SK-N-SH (cell line): ENCODE measurements around the gene ERC2.

Experiments used
- CTCF ChIP-seq: fragments of 200-600 bp; sonication (generic); IDR thresholded peaks from 2 replicates; pipeline ENCODE4 v1.6.1; 2017; ENCODE audit warnings: antibody characterized with exemption, mild to moderate bottlenecking, moderate library complexity
- JUND ChIP-seq: IDR thresholded peaks from 2 replicates; pipeline ENCODE4 v1.4.0; 2012
- TEAD4 ChIP-seq: IDR thresholded peaks from 2 replicates; pipeline ENCODE4 v1.4.0; 2012; ENCODE audit warnings: mild to moderate bottlenecking, borderline replicate concordance; ENCODE audit not compliant: insufficient read depth

GRCh38 chr3:55716044-55716443 is 752.2 kb downstream of the ERC2 start:
- TF ChIP-seq TEAD4 (no peak), CTCF (no peak), JUND (no peak)
